HG03378 (cell line): ENCODE data around the gene THTPA.
"Not testable (repeated sequence)": the region's sequence is repeated elsewhere in the genome, so short reads cannot be mapped to it uniquely, and the experiment has no call there.

Experiments
- ATAC-seq: cut with Tn5 transposase; IDR thresholded peaks from one replicate; pipeline ENCODE4 v1.9.1; 2021; ENCODE audit warnings: mild to moderate bottlenecking, moderate library complexity; ENCODE audit not compliant: unreplicated experiment

The THTPA gene

DNA sequence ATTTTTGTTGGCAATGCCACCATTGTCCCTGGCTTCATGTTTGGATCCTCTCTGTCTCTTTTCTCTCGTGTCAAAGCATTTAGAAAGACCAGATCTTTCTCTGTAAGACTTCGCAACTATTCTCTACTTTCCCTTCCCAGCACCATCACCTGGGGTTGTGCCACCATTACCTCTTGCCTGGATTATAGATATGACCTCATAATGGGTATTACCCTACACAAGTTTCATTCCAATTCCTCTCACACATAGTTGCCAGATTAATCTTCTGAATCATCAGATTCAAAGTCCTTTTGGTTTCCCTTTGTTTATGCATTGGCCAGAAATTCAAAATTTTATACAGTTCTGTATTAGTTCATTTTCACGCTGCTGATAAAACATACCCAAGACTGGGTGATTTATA is 52.9 kb downstream of the THTPA start:
- no peak for ATAC-seq

DNA sequence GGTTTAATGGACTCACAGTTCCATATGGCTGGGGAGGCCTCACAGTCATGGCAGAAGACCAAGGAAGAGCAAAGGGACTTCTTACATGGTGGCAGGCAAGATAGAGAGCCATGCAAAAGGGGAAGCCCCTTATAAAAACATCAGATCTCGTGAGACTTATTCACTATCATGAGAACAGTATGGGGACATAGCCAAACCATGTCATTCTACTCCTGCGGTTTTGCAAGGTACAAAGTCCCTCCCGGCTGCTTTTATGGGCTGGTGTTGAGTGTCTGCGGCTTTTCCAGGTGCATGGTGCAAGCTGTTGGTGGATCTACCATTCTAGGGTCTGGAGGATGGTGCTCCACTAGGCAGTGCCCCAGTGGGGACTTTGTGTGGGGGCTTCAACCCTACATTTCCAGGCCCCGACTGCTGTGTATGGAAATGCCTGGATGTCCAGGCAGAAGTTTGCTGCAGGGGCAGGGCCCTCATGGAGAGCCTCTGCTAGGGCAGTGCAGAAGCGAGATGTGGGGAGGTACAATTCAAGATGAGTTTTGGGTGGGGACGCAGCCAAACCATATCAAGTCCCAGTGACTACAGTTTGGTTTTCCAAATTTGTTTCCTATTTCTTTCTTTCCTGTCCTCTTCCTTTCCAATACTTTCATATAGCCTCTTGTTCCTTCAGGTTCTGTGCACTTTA is 53.5 kb downstream of the THTPA start:
- ATAC-seq: not testable (repeated sequence)
